ENCODE measurements around the gene BECN2. TPM values are rescaled to one million over a fixed set of nuclear protein-coding genes. Genes with fewer than 3 reads are reported as not detected.
A peak's percentile ranks its signal among the peaks of the same experiment; 100 is the strongest.

BECN2 gene
- total and polyA plus RNA-seq, 2 donors (not counting 3 experiments of a cell fraction or from before 2014, with no cell fraction given): not detected

DNA sequence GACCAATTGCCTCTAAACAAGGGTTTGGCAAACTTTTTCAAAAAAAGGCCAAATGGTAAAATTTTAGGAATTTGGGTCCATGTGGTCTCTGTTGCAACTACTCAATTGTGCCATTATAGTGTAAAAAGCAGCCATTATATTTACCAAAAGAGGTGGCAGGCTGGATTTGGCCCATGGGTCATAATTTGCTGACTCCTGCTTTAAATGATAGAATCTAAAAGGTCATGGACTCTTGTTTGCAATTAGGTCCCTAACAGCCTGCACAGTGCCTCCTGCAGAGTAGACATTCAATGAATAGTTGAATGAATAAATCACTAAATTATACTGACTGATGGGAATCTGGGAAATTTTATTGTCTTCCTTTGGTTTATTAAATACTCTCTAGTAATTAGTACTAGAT lies 6.2 kb downstream of the BECN2 start:
- no peak for DNase-seq (ENCODE audit: low read depth, low spot score)
- H3K79me2 ChIP-seq (ENCODE audit: control insufficient read depth, insufficient read depth, low read length): no peaks in the 10 kb centered on the region
- H3K4me1 ChIP-seq (ENCODE audit: control insufficient read depth, extremely low read depth, insufficient read depth, low read length): no peaks in the 10 kb centered on the region
- no peaks in the 10 kb centered on the region for H3K9me1 ChIP-seq (replicated peaks; ENCODE audit: control insufficient read depth, extremely low read depth, insufficient read depth, low read length)
- H3K9me3 ChIP-seq (replicated peaks; ENCODE audit: control insufficient read depth, insufficient read depth, low read length): no peaks in the 10 kb centered on the region
- no peaks in the 10 kb centered on the region for H3K36me3 ChIP-seq (ENCODE audit: control insufficient read depth in 2 of 2, extremely low read depth in 1 of 2, insufficient read depth in 2 of 2, low read length in 2 of 2)
- no peak overlapping the region for H2AFZ ChIP-seq (ENCODE audit: low read depth, low read length)
- POLR2A ChIA-PET: no interaction called here
- no peak overlapping the region for H3K27ac ChIP-seq (ENCODE audit: insufficient read depth, low read depth, low read length)
- TF ChIP-seq POLR2A (IDR thresholded peaks at IDR 0.05; ENCODE audit: low read depth, low read length) (no peak), EZH2 (IDR thresholded peaks at IDR 0.05; ENCODE audit: borderline replicate concordance, low read depth, low read length, severe bottlenecking) (no peak), GATA2 (IDR thresholded peaks at IDR 0.05; ENCODE audit: insufficient read depth, insufficient read length, low read depth, low read length) (no peak)
- no TSS peak for BruUV-seq (replicated peaks)
- dilution Hi-C loops (cut with MboI; ENCODE audit: extremely low pct_ligation_motif_present, low sequenced_read_pairs): no loop called here
- H3K4me2 ChIP-seq (ENCODE audit: insufficient read depth, low read length): no peak overlapping the region
- H3K27me3 ChIP-seq (ENCODE audit: control insufficient read depth in 2 of 2, insufficient read depth in 2 of 2, low read length in 2 of 2): no peaks in the 10 kb centered on the region
- intact Hi-C loops (cut with micrococcal nuclease): no loop called here
- no peak overlapping the region for H3K9ac ChIP-seq (replicated peaks; ENCODE audit: extremely low read depth, insufficient read depth, low read length)
- H4K20me1 ChIP-seq (replicated peaks; ENCODE audit: control insufficient read depth, extremely low read depth, insufficient read depth, low read length): no peaks in the 10 kb centered on the region
- no peak overlapping the region for H3K4me3 ChIP-seq (replicated peaks in 1 of 3; ENCODE audit: insufficient read depth in 1 of 3, low read depth in 1 of 3, low read length in 3 of 3)
- CTCF ChIA-PET: no interaction called here
- no peak for FAIRE-seq

DNA sequence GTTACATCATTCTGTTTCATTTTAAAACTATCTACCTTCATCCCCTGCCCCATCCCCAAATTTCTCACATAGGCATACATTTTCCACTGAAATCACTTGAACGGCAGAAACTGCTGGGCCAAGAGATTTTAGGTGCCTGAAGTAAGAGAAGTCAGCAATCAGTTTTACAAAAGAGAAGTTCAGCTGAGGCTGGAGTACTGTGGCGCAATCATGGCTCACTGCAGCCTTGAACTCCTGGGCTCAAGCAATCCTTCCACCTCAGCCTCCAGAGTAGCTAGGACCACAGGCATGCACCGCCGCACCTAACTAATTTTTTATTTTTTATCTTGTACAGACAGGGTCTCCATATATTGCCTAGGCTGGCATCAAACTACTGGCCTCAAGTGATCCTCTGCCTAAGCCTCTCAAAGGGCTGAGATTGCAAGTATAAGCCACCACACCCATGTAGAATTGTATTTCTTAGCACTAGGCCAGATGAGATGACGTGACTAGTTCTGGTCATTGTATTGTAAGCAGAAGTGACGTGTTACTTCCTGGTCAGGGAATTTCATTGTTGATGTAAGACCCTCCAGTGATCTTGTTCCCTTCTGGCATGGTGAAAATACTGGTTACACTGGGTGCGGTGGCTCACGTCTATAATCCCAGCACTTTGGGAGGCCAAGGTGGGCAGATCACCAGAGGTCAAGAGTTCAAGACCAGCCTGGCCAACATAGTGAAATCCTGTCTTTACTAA lies 7.1 kb downstream of the BECN2 start:
- no peak overlapping the region for H3K9ac ChIP-seq (replicated peaks; ENCODE audit: extremely low read depth, insufficient read depth, low read length)
- no peaks in the 10 kb centered on the region for H3K9me1 ChIP-seq (replicated peaks; ENCODE audit: control insufficient read depth, extremely low read depth, insufficient read depth, low read length)
- dilution Hi-C loops (cut with MboI; ENCODE audit: extremely low pct_ligation_motif_present, low sequenced_read_pairs) (no loop called here), intact Hi-C loops (cut with micrococcal nuclease) (no loop called here)
- H4K20me1 ChIP-seq (replicated peaks; ENCODE audit: control insufficient read depth, extremely low read depth, insufficient read depth, low read length): no peaks in the 10 kb centered on the region
- no peak for TF ChIP-seq POLR2AphosphoS5 (IDR thresholded peaks at IDR 0.05; ENCODE audit: insufficient read depth, low read depth, low read length)
- no peak for TF ChIP-seq POLR2A (IDR thresholded peaks at IDR 0.05; ENCODE audit: low read depth, low read length)
- TF ChIP-seq, protein P1, sequence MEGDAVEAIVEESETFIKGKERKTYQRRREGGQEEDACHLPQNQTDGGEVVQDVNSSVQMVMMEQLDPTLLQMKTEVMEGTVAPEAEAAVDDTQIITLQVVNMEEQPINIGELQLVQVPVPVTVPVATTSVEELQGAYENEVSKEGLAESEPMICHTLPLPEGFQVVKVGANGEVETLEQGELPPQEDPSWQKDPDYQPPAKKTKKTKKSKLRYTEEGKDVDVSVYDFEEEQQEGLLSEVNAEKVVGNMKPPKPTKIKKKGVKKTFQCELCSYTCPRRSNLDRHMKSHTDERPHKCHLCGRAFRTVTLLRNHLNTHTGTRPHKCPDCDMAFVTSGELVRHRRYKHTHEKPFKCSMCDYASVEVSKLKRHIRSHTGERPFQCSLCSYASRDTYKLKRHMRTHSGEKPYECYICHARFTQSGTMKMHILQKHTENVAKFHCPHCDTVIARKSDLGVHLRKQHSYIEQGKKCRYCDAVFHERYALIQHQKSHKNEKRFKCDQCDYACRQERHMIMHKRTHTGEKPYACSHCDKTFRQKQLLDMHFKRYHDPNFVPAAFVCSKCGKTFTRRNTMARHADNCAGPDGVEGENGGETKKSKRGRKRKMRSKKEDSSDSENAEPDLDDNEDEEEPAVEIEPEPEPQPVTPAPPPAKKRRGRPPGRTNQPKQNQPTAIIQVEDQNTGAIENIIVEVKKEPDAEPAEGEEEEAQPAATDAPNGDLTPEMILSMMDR (IDR thresholded peaks at IDR 0.05; ENCODE audit: extremely low read depth in 1 of 2, insufficient read depth in 1 of 2, low read depth in 1 of 2, low read length in 2 of 2): no peak
- no peak for TF ChIP-seq FOS (IDR thresholded peaks at IDR 0.05; ENCODE audit: borderline replicate concordance, insufficient read depth, low read length)
- TF ChIP-seq EZH2 (IDR thresholded peaks at IDR 0.05; ENCODE audit: borderline replicate concordance, low read depth, low read length, severe bottlenecking): no peak
- no peak for TF ChIP-seq MYC (IDR thresholded peaks at IDR 0.05; ENCODE audit: low read depth, low read length)
- no peak for TF ChIP-seq JUN (IDR thresholded peaks at IDR 0.05; ENCODE audit: borderline replicate concordance, insufficient read depth, insufficient read length, low read depth)
- TF ChIP-seq GATA2 (IDR thresholded peaks at IDR 0.05; ENCODE audit: insufficient read depth, insufficient read length, low read depth, low read length): no peak
- no peak for TF ChIP-seq MAX (IDR thresholded peaks at IDR 0.05; ENCODE audit: insufficient read depth, insufficient read length)
- no peaks in the 10 kb centered on the region for H3K79me2 ChIP-seq (ENCODE audit: control insufficient read depth, insufficient read depth, low read length)
- peak overlapping the region; percentile 29 for H2AFZ ChIP-seq (ENCODE audit: low read depth, low read length)
- H3K4me3 ChIP-seq (replicated peaks in 1 of 3; ENCODE audit: insufficient read depth in 1 of 3, low read depth in 1 of 3, low read length in 3 of 3): no peak overlapping the region
- DNase-seq (ENCODE audit: low read depth, low spot score) (peak; percentile 27), FAIRE-seq (peak; percentile 59)
- H3K9me3 ChIP-seq (replicated peaks; ENCODE audit: control insufficient read depth, insufficient read depth, low read length): no peaks in the 10 kb centered on the region
- H3K36me3 ChIP-seq (ENCODE audit: control insufficient read depth in 2 of 2, extremely low read depth in 1 of 2, insufficient read depth in 2 of 2, low read length in 2 of 2): no peaks in the 10 kb centered on the region
- H3K4me2 ChIP-seq (ENCODE audit: insufficient read depth, low read length): no peak overlapping the region
- H3K27me3 ChIP-seq (ENCODE audit: control insufficient read depth in 2 of 2, insufficient read depth in 2 of 2, low read length in 2 of 2): no peaks in the 10 kb centered on the region
- no TSS peak for BruUV-seq (replicated peaks)
- H3K4me1 ChIP-seq (ENCODE audit: control insufficient read depth, extremely low read depth, insufficient read depth, low read length): no peaks in the 10 kb centered on the region
- ChIA-PET POLR2A (no interaction called here), CTCF (no interaction called here)
- H3K27ac ChIP-seq (ENCODE audit: insufficient read depth, low read depth, low read length): peak overlapping the region; percentile 60
